ENCODE results near the gene CDKN2AIPNL. TPM values are rescaled to one million over a fixed set of nuclear protein-coding genes. Genes with fewer than 3 reads are reported as not detected.

CDKN2AIPNL gene
- total RNA-seq, 1 experiment from 2014 or later, result 60.5 TPM

DNA sequence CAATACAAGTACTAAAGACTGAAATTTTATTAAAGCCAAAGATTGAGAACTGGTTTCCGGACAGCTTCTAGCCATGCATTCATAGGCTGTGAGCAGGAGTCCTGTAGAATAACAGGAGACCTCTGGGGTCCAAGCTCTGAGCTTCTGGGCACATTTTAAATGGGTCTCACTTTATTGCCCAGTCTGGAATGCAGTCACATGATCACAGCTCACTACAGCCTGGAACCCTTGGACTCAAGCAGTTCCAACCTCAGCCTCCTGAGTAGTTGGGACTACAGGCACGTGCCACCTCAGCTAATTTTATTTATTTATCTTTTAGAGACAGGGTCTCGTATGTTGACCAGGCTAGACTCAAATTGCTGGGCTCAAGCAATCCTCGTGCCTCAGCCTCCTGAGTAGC, 15.4 kb downstream of the CDKN2AIPNL start:
- no TSS peak for BruUV-seq (replicated peaks)
- Histone ChIP-seq H3K4me1 (ENCODE audit: insufficient read depth, low read length, poor library complexity, severe bottlenecking) (no peaks in the 10 kb centered on the region), H3K27ac (ENCODE audit: low read depth, low read length, poor library complexity, severe bottlenecking) (no peak overlapping the region), H3K4me3 (ENCODE audit: low read depth, low read length, poor library complexity, severe bottlenecking) (no peak overlapping the region), H3K9me3 (ENCODE audit: low read depth, low read length, poor library complexity, severe bottlenecking) (no peaks in the 10 kb centered on the region), H3K36me3 (ENCODE audit: insufficient read depth, low read length, poor library complexity, severe bottlenecking) (peaks cover 49% of the 10 kb centered on the region), H3K27me3 (replicated peaks; ENCODE audit: insufficient read depth, low read depth, low read length, poor library complexity) (no peaks in the 10 kb centered on the region)
- TF ChIP-seq EZH2 (IDR thresholded peaks at IDR 0.05; ENCODE audit: borderline replicate concordance, low read depth, low read length, poor library complexity, severe bottlenecking), result no peak
- TF ChIP-seq CTCF (conservative IDR thresholded peaks at IDR 0.05; ENCODE audit: low read depth, low read length), result no peak
- ChIA-PET CTCF (no interaction called here), POLR2A (ENCODE audit: low non-redundant PET) (no interaction called here)
- no peak for DNase-seq (ENCODE audit: low spot score)
- intact Hi-C loops (cut with micrococcal nuclease; ENCODE audit: unreplicated experiment), result no loop called here

- ChIA-PET CTCF (no interaction called here), POLR2A (ENCODE audit: low non-redundant PET) (no interaction called here)
- H3K4me1 ChIP-seq (ENCODE audit: insufficient read depth, low read length, poor library complexity, severe bottlenecking), result no peaks in the 10 kb centered on the region
- intact Hi-C loops (cut with micrococcal nuclease; ENCODE audit: unreplicated experiment), result no loop called here
- no TSS peak for BruUV-seq (replicated peaks)
- DNase-seq (ENCODE audit: low spot score), result no peak
- no peak overlapping the region for H3K27ac ChIP-seq (ENCODE audit: low read depth, low read length, poor library complexity, severe bottlenecking)
- H3K27me3 ChIP-seq (replicated peaks; ENCODE audit: insufficient read depth, low read depth, low read length, poor library complexity), result no peaks in the 10 kb centered on the region
- no peak for TF ChIP-seq EZH2 (IDR thresholded peaks at IDR 0.05; ENCODE audit: borderline replicate concordance, low read depth, low read length, poor library complexity, severe bottlenecking)
- TF ChIP-seq CTCF (conservative IDR thresholded peaks at IDR 0.05; ENCODE audit: low read depth, low read length), result no peak
- no peak overlapping the region for H3K4me3 ChIP-seq (ENCODE audit: low read depth, low read length, poor library complexity, severe bottlenecking)
- H3K36me3 ChIP-seq (ENCODE audit: insufficient read depth, low read length, poor library complexity, severe bottlenecking), result peaks cover 59% of the 10 kb centered on the region
- no peaks in the 10 kb centered on the region for H3K9me3 ChIP-seq (ENCODE audit: low read depth, low read length, poor library complexity, severe bottlenecking)
Measured at GRCh38 chr5:134394932-134395331, 16.7 kb downstream of the CDKN2AIPNL start.

DNA sequence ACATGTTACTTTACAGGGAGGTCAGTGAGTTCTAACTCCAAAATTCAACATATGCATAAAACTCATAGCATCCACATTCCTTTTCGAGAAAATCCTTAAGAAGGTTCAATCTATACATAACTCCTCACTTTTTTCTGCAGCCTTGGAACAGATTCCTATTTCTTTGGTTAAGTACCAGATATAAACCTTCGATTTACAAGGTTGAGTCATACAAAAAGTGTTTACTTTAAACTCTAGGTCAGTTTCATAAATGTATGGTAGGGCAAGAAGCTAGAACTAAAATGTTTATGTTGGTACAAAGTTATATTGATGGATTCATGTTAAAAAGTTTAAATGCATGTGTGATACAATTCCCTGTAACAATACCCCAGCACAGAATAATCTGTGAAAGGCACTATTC, 19.4 kb downstream of the CDKN2AIPNL start:
- Histone ChIP-seq H3K9me3 (ENCODE audit: low read depth, low read length, poor library complexity, severe bottlenecking) (no peaks in the 10 kb centered on the region), H3K36me3 (ENCODE audit: insufficient read depth, low read length, poor library complexity, severe bottlenecking) (peaks cover 79% of the 10 kb centered on the region), H3K27me3 (replicated peaks; ENCODE audit: insufficient read depth, low read depth, low read length, poor library complexity) (no peaks in the 10 kb centered on the region), H3K4me3 (ENCODE audit: low read depth, low read length, poor library complexity, severe bottlenecking) (no peak overlapping the region), H3K27ac (ENCODE audit: low read depth, low read length, poor library complexity, severe bottlenecking) (no peak overlapping the region), H3K4me1 (ENCODE audit: insufficient read depth, low read length, poor library complexity, severe bottlenecking) (no peaks in the 10 kb centered on the region)
- no peak for TF ChIP-seq CTCF (conservative IDR thresholded peaks at IDR 0.05; ENCODE audit: low read depth, low read length)
- TF ChIP-seq EZH2 (IDR thresholded peaks at IDR 0.05; ENCODE audit: borderline replicate concordance, low read depth, low read length, poor library complexity, severe bottlenecking), result no peak
- CTCF ChIA-PET, result no interaction called here
- POLR2A ChIA-PET (ENCODE audit: low non-redundant PET), result no interaction called here
- no peak for DNase-seq (ENCODE audit: low spot score)
- intact Hi-C loops (cut with micrococcal nuclease; ENCODE audit: unreplicated experiment), result no loop called here
- no TSS peak for BruUV-seq (replicated peaks)

Measured in A673 (cell line).